ENCODE data around the gene TRO. TPM values are rescaled to one million over a fixed set of nuclear protein-coding genes. Genes with fewer than 3 reads are reported as not detected.

TRO gene
- total and polyA plus RNA-seq, 9 of the 15 experiments (the other 6 are each of a cell fraction or from before 2014, with no cell fraction given): 0.18 to 1.7 (median 0.41) TPM

DNA sequence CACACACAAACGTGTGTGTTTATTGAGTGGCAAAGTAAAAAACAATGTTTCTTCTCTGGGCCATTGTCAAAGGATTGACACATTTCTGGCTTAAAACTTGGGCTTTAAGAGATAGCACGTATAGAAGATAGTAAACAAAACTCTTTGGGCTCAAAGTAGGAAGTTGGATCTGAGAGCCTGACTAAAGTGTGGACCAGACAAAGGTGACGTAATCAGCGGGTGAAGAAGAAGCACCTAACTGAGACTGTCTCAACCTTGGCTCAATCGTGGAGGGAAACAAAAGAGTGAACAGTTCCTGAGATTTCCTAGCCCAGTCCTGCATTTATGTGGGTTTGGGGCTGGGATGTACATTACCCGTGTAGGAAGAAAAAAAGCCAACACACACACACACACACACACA, 59.7 kb downstream of the TRO start:
- Histone ChIP-seq H3K9me3 (replicated peaks; ENCODE audit: control insufficient read depth, insufficient read depth, low read depth, low read length) (no peaks in the 10 kb centered on the region), H3K27me3 (ENCODE audit: control insufficient read depth in 2 of 2, insufficient read depth in 2 of 2, low read length in 2 of 2) (no peaks in the 10 kb centered on the region), H3K4me3 (no peak overlapping the region), H3K27ac (ENCODE audit: extremely low read depth, low read depth, low read length) (no peak overlapping the region), H3K4me1 (replicated peaks in 1 of 2; ENCODE audit: control insufficient read depth in 2 of 2, insufficient read depth in 2 of 2, low read length in 2 of 2) (no peaks in the 10 kb centered on the region), H3K79me2 (ENCODE audit: control insufficient read depth, insufficient read depth, low read length) (no peaks in the 10 kb centered on the region), H3K9ac (ENCODE audit: insufficient read depth in 1 of 2, low read depth in 2 of 2, low read length in 2 of 2) (no peak overlapping the region), H3K4me2 (ENCODE audit: insufficient read depth, low read length) (no peak overlapping the region), H3K9me1 (ENCODE audit: control insufficient read depth, insufficient read depth, low read length) (no peaks in the 10 kb centered on the region), H3K36me3 (ENCODE audit: control insufficient read depth, insufficient read depth, low read length) (no peaks in the 10 kb centered on the region), H2AFZ (ENCODE audit: low read depth, low read length) (0 out of 2 replicates have a peak overlapping the region, but pooled peaks have one; percentile 10), H4K20me1 (replicated peaks; ENCODE audit: control insufficient read depth, insufficient read depth, low read length) (no peaks in the 10 kb centered on the region)
- 15% methylated on average over 5 of the region's 6 CpGs for WGBS (ENCODE audit: insufficient coverage, low coverage, missing lambda C conversion rate)
- intact Hi-C loops (cut with micrococcal nuclease): no loop called here
- DNase-seq (ENCODE audit: extremely low read depth in 1 of 4, low spot score in 3 of 4) (no peak), ATAC-seq (no peak), FAIRE-seq (no peak)
- no peak for TF ChIP-seq RAD51 (IDR thresholded peaks at IDR 0.05; ENCODE audit: borderline replicate concordance, low read depth)
- TF ChIP-seq ATF7 (IDR thresholded peaks at IDR 0.05): peak; percentile 80
- no peak for TF ChIP-seq CEBPG (CRISPR knock-in tag; IDR thresholded peaks at IDR 0.05)
- peak in 1 of 2 experiments; percentile 31; a peak in 1 of 4 replicates for TF ChIP-seq CEBPG (tag; conservative IDR thresholded peaks at IDR 0.05 in 1 of 2, IDR thresholded peaks at IDR 0.05 in 1 of 2)
- peak; percentile 68 for TF ChIP-seq ATF3 (IDR thresholded peaks at IDR 0.05)
- no peak for TF ChIP-seq ATF3 (CRISPR knock-in tag; conservative IDR thresholded peaks at IDR 0.05)
- ChIA-PET POLR2A (no interaction called here), CTCF (ENCODE audit: low intra/inter-chr PET ratio) (no interaction called here)
- in situ Hi-C loops (cut with MboI): no loop called here
- no TSS peak for BruUV-seq (replicated peaks)

Small RNAs within 50 kb of the gene (small RNA-seq; reads per million reads assigned to genes)
- gene RF00614: not detected

Other genes starting within 250 kb of the TRO start
- not detected in 2 replicates for gene ITIH6, start 122.6 kb upstream of the TRO start, total RNA-seq (2014; rRNA removed)
- gene ITIH6, start 122.6 kb upstream of the TRO start, total RNA-seq (2014; rRNA removed; fragmentation: Illumina TruSeq; extraction: Trizol): not detected in 2 replicates
- gene ITIH6, start 122.6 kb upstream of the TRO start, total RNA-seq (2015; rRNA removed; fragmentation: Illumina TruSeq; extraction: Trizol): not detected in 2 replicates
- not detected in 2 replicates for gene ITIH6, start 122.6 kb upstream of the TRO start, total RNA-seq (2021)
- not detected in 2 replicates for gene ITIH6, start 122.6 kb upstream of the TRO start, polyA plus RNA-seq (2011; rRNA removed)
- 0.03 TPM in 1 of 2 replicates, not detected in the other for gene ITIH6, start 122.6 kb upstream of the TRO start, polyA plus RNA-seq (2014; fragmentation: Illumina TruSeq; extraction: Trizol)
- gene ITIH6, start 122.6 kb upstream of the TRO start, polyA plus RNA-seq (2014; fragmentation: Nextera tagmentation; extraction: Ambion mirVana): not detected
- 0.03 TPM in 1 of 2 replicates, not detected in the other for gene ITIH6, start 122.6 kb upstream of the TRO start, polyA plus RNA-seq (2014; rRNA removed)
- gene MAGED2, start 113.1 kb upstream of the TRO start, total RNA-seq (2014; rRNA removed): 23.1 and 25.3 TPM in 2 replicates
- 16.7 and 19.7 TPM in 2 replicates for gene MAGED2, start 113.1 kb upstream of the TRO start, total RNA-seq (2014; rRNA removed; fragmentation: Illumina TruSeq; extraction: Trizol)
- 23.1 and 23.4 TPM in 2 replicates for gene MAGED2, start 113.1 kb upstream of the TRO start, total RNA-seq (2015; rRNA removed; fragmentation: Illumina TruSeq; extraction: Trizol)
- gene MAGED2, start 113.1 kb upstream of the TRO start, total RNA-seq (2021): 21.9 and 22.4 TPM in 2 replicates
- 49.1 and 69.3 TPM in 2 replicates for gene MAGED2, start 113.1 kb upstream of the TRO start, polyA plus RNA-seq (2011; rRNA removed)
- gene MAGED2, start 113.1 kb upstream of the TRO start, polyA plus RNA-seq (2014; fragmentation: Illumina TruSeq; extraction: Trizol): 31.3 and 36.1 TPM in 2 replicates
- gene MAGED2, start 113.1 kb upstream of the TRO start, polyA plus RNA-seq (2014; fragmentation: Nextera tagmentation; extraction: Ambion mirVana): 10 to 100 TPM; 22.8 to 45.9 TPM
- 33.0 and 36.1 TPM in 2 replicates for gene MAGED2, start 113.1 kb upstream of the TRO start, polyA plus RNA-seq (2014; rRNA removed)
- gene PFKFB1, start 73.4 kb downstream of the TRO start, total RNA-seq (2014; rRNA removed): not detected in 2 replicates
- 0.15 TPM in 1 of 2 replicates, not detected in the other for gene PFKFB1, start 73.4 kb downstream of the TRO start, total RNA-seq (2014; rRNA removed; fragmentation: Illumina TruSeq; extraction: Trizol)
- gene PFKFB1, start 73.4 kb downstream of the TRO start, total RNA-seq (2015; rRNA removed; fragmentation: Illumina TruSeq; extraction: Trizol): 0.11 and 0.18 TPM in 2 replicates
- gene PFKFB1, start 73.4 kb downstream of the TRO start, total RNA-seq (2021): 0.24 TPM in 1 of 2 replicates, not detected in the other
- gene PFKFB1, start 73.4 kb downstream of the TRO start, polyA plus RNA-seq (2011; rRNA removed): 0.18 and 0.22 TPM in 2 replicates
- 0.09 and 0.15 TPM in 2 replicates for gene PFKFB1, start 73.4 kb downstream of the TRO start, polyA plus RNA-seq (2014; fragmentation: Illumina TruSeq; extraction: Trizol)
- gene PFKFB1, start 73.4 kb downstream of the TRO start, polyA plus RNA-seq (2014; fragmentation: Nextera tagmentation; extraction: Ambion mirVana): under 1 TPM in 1 of 2 experiments, not detected in 1; 0.07 TPM
- gene PFKFB1, start 73.4 kb downstream of the TRO start, polyA plus RNA-seq (2014; rRNA removed): 0.08 TPM in 1 of 2 replicates, not detected in the other
- gene APEX2, start 79.5 kb downstream of the TRO start, total RNA-seq (2014; rRNA removed): 9.4 and 14.6 TPM in 2 replicates
- gene APEX2, start 79.5 kb downstream of the TRO start, total RNA-seq (2014; rRNA removed; fragmentation: Illumina TruSeq; extraction: Trizol): 9.2 and 11.1 TPM in 2 replicates
- gene APEX2, start 79.5 kb downstream of the TRO start, total RNA-seq (2015; rRNA removed; fragmentation: Illumina TruSeq; extraction: Trizol): 13.0 and 13.3 TPM in 2 replicates
- 25.9 and 28.9 TPM in 2 replicates for gene APEX2, start 79.5 kb downstream of the TRO start, total RNA-seq (2021)
- 27.6 and 36.8 TPM in 2 replicates for gene APEX2, start 79.5 kb downstream of the TRO start, polyA plus RNA-seq (2011; rRNA removed)
- gene APEX2, start 79.5 kb downstream of the TRO start, polyA plus RNA-seq (2014; fragmentation: Illumina TruSeq; extraction: Trizol): 27.4 and 28.9 TPM in 2 replicates
- 10 to 100 TPM; 16.4 to 34.2 TPM for gene APEX2, start 79.5 kb downstream of the TRO start, polyA plus RNA-seq (2014; fragmentation: Nextera tagmentation; extraction: Ambion mirVana)
- gene APEX2, start 79.5 kb downstream of the TRO start, polyA plus RNA-seq (2014; rRNA removed): 27.0 and 31.3 TPM in 2 replicates
- 30.2 and 37.7 TPM in 2 replicates for gene ALAS2, start 110.2 kb downstream of the TRO start, total RNA-seq (2014; rRNA removed)
- 25.1 and 27.0 TPM in 2 replicates for gene ALAS2, start 110.2 kb downstream of the TRO start, total RNA-seq (2014; rRNA removed; fragmentation: Illumina TruSeq; extraction: Trizol)
- gene ALAS2, start 110.2 kb downstream of the TRO start, total RNA-seq (2015; rRNA removed; fragmentation: Illumina TruSeq; extraction: Trizol): 14.6 and 16.3 TPM in 2 replicates
- gene ALAS2, start 110.2 kb downstream of the TRO start, total RNA-seq (2021): 27.2 and 31.3 TPM in 2 replicates
- 75.3 and 88.1 TPM in 2 replicates for gene ALAS2, start 110.2 kb downstream of the TRO start, polyA plus RNA-seq (2011; rRNA removed)
- gene ALAS2, start 110.2 kb downstream of the TRO start, polyA plus RNA-seq (2014; fragmentation: Illumina TruSeq; extraction: Trizol): 41.9 and 48.2 TPM in 2 replicates
- 100 to 1,000 TPM in 1 of 2 experiments, 10 to 100 TPM in 1; 43.5 to 101 TPM for gene ALAS2, start 110.2 kb downstream of the TRO start, polyA plus RNA-seq (2014; fragmentation: Nextera tagmentation; extraction: Ambion mirVana)
- 33.4 and 37.0 TPM in 2 replicates for gene ALAS2, start 110.2 kb downstream of the TRO start, polyA plus RNA-seq (2014; rRNA removed)
- 12.7 and 13.8 TPM in 2 replicates for gene PAGE2B, start 154.2 kb downstream of the TRO start, total RNA-seq (2014; rRNA removed)
- 23.1 and 24.3 TPM in 2 replicates for gene PAGE2B, start 154.2 kb downstream of the TRO start, total RNA-seq (2014; rRNA removed; fragmentation: Illumina TruSeq; extraction: Trizol)
- gene PAGE2B, start 154.2 kb downstream of the TRO start, total RNA-seq (2015; rRNA removed; fragmentation: Illumina TruSeq; extraction: Trizol): 16.1 and 16.5 TPM in 2 replicates
- gene PAGE2B, start 154.2 kb downstream of the TRO start, total RNA-seq (2021): 8.6 and 9.3 TPM in 2 replicates
- gene PAGE2B, start 154.2 kb downstream of the TRO start, polyA plus RNA-seq (2011; rRNA removed): 1.3 and 1.8 TPM in 2 replicates
- gene PAGE2B, start 154.2 kb downstream of the TRO start, polyA plus RNA-seq (2014; fragmentation: Illumina TruSeq; extraction: Trizol): 13.4 and 13.8 TPM in 2 replicates
- 10 to 100 TPM; 28.1 to 36.0 TPM for gene PAGE2B, start 154.2 kb downstream of the TRO start, polyA plus RNA-seq (2014; fragmentation: Nextera tagmentation; extraction: Ambion mirVana)
- 12.8 and 19.7 TPM in 2 replicates for gene PAGE2B, start 154.2 kb downstream of the TRO start, polyA plus RNA-seq (2014; rRNA removed)
- 0.59 and 0.78 TPM in 2 replicates for gene PAGE2, start 168.2 kb downstream of the TRO start, total RNA-seq (2014; rRNA removed)
- gene PAGE2, start 168.2 kb downstream of the TRO start, total RNA-seq (2014; rRNA removed; fragmentation: Illumina TruSeq; extraction: Trizol): 1.6 and 2.1 TPM in 2 replicates
- 1.2 and 2.1 TPM in 2 replicates for gene PAGE2, start 168.2 kb downstream of the TRO start, total RNA-seq (2015; rRNA removed; fragmentation: Illumina TruSeq; extraction: Trizol)
- 0.78 TPM in 1 of 2 replicates, not detected in the other for gene PAGE2, start 168.2 kb downstream of the TRO start, total RNA-seq (2021)
- gene PAGE2, start 168.2 kb downstream of the TRO start, polyA plus RNA-seq (2011; rRNA removed): 0.40 and 2.4 TPM in 2 replicates
- gene PAGE2, start 168.2 kb downstream of the TRO start, polyA plus RNA-seq (2014; fragmentation: Illumina TruSeq; extraction: Trizol): 1.3 and 1.4 TPM in 2 replicates
- 1 to 10 TPM; 3.0 to 3.7 TPM for gene PAGE2, start 168.2 kb downstream of the TRO start, polyA plus RNA-seq (2014; fragmentation: Nextera tagmentation; extraction: Ambion mirVana)
- 0.22 and 0.77 TPM in 2 replicates for gene PAGE2, start 168.2 kb downstream of the TRO start, polyA plus RNA-seq (2014; rRNA removed)

All from K562 (cell line).